D721Med (cell line): ENCODE data around the gene KIAA0825.

Experiments
- DNase-seq: peaks from one replicate; pipeline ENCODE4 v3.0.0; 2011; ENCODE audit warnings: low spot score; ENCODE audit not compliant: insufficient read length
- FAIRE-seq: peaks from 2 replicates; lab custom pipeline; 2011; peaks lifted over from hg19 to GRCh38; lab: Jason Lieb, UNC
- CTCF ChIP-seq: IDR thresholded peaks from 2 replicates; pipeline ENCODE4 v1.5.1; 2012; ENCODE audit warnings: mild to moderate bottlenecking, control low read depth; ENCODE audit not compliant: insufficient read depth; ENCODE audit errors: missing control alignments

KIAA0825 gene

GRCh38 chr5:94308442-94308841 lies 310.0 kb downstream of the KIAA0825 start:
- FAIRE-seq = no peak
- TF ChIP-seq CTCF = no peak
- no peak for DNase-seq

- no peak for TF ChIP-seq CTCF
- no peak for DNase-seq
- FAIRE-seq = no peak
Measured at GRCh38 chr5:94304146-94304545, 314.3 kb downstream of the KIAA0825 start.

- DNase-seq = no peak
- TF ChIP-seq CTCF = no peak
- no peak for FAIRE-seq
Measured at GRCh38 chr5:94288937-94289336, 329.5 kb downstream of the KIAA0825 start.

GRCh38 chr5:94285984-94286383 lies 332.4 kb downstream of the KIAA0825 start:
- DNase-seq = no peak
- FAIRE-seq = no peak
- TF ChIP-seq CTCF = no peak

- no peak for TF ChIP-seq CTCF
- FAIRE-seq (peak; percentile 76), DNase-seq (no peak)
Measured at GRCh38 chr5:94283093-94283492, 335.3 kb downstream of the KIAA0825 start.

- no peak for DNase-seq
- TF ChIP-seq CTCF = no peak
- FAIRE-seq = no peak
Measured at GRCh38 chr5:94281236-94281801, 337.1 kb downstream of the KIAA0825 start.

GRCh38 chr5:94276751-94277150 lies 341.7 kb downstream of the KIAA0825 start:
- no peak for FAIRE-seq
- DNase-seq = no peak
- no peak for TF ChIP-seq CTCF
